GM04504 (cell line): Measurements from ENCODE around the gene CSTPP1.

Experiments
- DNase-seq: peaks from one replicate; pipeline ENCODE4 v3.0.0-alpha.2; 2012; ENCODE audit warnings: low read depth

Gene CSTPP1

DNA sequence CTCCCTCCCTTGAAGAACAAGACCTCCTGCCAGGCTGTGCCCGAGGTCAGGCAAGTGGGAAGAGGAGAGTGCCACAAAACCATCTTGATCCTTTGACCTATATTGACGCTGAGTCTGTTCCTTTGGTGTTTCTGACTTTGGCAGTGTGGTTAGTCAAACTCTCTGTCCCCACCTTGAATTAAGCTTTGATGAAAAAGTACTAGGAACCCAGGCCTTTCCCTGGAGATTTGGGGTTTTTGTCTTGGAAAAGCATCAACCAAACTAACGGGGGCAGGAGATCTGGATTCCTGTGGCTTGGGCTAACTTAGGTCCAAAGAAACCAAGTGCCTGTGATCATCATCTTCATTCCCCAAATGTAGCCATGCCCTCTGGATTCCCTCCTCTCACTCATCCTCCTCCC is 199.8 kb downstream of the CSTPP1 start:
- no peak for DNase-seq

DNA sequence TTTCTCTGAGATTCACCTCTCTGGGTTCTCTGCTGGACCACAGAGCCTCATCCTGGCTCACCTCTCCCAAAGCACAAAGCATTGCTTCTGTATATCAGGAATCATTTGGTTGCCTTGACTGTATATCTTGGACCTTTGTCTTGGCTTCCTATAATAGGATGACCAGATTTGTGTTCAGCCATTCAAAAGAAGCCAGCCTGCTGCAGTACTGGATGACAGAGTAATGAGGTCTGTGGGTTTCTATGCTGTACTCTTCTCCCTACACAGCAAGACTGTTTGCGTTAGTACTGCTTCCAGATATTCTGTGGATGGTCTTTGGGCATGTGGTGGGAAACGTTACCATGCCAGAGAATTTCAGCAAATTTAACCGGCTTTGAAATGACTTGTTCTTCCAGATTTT is 200.4 kb downstream of the CSTPP1 start:
- no peak for DNase-seq

DNA sequence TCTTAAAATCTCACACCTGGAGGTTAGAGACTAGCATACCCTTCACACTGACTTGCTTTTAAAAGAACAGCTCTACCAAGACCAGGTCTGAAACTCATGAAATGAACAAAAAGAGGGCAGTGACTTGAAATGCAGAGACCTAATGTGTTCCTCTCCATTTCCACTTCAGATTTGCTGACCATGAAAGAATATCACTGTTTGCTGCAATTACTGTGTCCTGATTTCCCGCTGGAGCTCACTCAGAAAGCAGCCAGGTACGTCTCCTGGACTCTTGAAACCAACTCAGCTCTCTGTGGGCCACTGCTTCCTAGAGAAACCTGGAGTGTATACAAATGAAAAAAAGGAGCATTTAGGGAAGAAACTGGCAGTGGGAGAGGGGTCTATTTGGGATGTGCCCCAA is 200.9 kb downstream of the CSTPP1 start:
- no peak for DNase-seq

DNA sequence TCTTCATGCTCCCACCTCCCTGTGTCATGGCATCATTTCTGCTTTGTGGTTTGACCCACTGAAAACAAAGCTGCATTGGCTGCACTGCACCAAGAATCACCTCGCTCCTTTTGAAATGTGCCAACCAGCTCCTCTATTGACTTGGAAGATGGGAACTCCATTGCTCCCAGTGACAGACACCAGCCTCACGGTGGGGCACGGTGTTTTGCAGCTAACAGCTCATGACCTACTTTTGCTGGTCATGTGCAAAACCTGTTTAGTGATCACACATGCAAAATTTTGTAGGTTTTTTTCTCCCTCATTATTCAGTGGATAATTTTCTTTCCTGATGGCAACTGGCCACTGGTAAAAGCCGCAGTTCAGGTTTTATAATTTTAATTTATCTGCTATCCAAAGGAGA is 203.3 kb downstream of the CSTPP1 start:
- DNase-seq, result no peak

DNA sequence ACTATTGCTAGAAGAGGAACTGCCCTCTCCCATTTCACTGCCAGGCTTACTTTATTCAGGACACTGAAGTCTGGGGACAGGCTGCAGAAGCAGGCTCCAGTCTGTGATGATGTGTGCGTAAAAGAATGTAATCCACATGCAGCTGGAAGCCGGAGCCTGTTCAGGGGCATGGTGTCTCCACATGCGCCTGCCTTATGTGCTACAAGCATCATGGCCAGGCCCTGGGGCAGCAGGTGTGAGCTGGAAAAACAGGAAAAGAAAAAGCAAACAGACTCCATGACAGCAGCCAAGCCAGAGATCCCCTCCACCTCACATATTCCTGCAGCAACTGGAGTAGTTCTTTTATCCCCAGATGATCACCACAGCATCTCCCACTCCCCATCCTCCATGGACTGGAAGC is 206.8 kb downstream of the CSTPP1 start:
- DNase-seq, result peak; percentile 91

DNA sequence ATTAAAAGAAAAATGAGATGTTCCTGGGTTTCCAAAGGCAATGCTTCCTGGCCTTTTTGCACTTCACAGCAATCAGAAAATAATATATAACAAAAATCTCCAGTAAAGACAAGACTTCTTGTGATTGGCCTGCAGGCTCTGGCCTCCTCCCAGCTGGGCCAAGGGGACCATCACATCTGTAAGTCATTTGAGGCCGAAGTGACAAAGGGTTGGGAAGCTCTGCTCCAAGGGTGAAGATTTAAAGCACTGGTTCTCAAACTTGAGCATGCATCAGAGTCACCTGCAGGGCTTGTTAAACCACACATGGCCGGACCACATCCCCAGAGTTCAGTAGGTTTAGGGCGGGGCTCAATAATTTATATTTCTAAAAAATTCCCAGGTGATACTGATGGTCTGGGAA is 208.0 kb downstream of the CSTPP1 start:
- DNase-seq, result peak; percentile 17

DNA sequence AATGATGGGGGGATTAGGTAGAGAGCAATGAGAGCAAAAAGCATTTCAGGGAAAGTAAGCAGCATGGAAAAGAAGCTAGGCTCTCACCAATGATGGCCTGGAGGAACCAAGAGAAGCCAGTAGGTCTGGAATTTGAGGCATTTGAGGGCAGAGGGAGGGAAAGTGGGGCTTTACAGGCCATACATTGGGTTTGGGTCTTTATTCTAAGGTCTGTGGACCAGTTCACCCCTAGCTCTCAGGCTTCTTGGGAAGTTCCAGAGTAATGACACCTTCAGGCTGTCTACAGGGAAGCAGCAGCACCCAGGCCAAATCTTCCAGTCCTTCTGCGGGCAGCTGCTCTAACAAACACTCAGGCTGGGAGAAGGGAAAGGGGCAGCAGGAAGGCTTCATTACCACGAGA is 210.7 kb downstream of the CSTPP1 start:
- no peak for DNase-seq

DNA sequence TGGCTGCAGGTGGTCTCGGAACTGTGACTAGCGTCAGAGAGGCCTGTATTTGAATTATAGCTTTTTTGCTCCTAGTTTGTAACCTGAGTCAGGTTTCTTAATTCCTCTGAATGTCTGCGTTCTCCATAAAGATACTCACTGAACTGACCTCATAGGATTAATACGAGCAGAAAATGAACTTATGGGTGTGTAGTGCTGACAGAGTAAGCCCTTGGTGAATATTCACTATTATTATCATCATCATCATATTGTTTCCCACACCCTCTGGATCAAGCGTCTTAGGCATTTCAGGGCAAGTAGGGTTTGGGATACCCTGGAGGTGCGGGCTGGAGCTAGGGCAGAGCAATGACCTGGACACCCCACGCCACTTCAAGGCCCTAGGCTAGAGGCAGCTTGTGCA is 211.1 kb downstream of the CSTPP1 start:
- DNase-seq, result no peak

DNA sequence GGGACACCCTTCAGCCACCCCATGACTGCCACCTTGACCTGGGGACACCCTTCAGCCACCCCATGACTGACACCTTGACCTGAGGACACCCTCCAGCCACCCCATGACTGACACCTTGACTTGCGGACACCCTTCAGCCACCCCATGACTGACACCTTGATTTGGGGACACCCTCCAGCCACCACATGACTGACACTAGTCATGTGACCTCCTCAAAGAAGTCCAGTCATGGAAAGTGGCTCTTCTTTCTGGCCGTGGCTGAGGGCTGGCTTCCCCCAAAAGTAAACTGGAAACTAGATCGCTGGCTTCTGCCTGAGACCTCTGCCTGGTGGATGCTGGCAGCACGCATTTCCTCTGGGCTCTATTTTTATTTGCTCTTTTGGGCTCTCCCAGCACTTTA is 211.7 kb downstream of the CSTPP1 start:
- DNase-seq, result no peak

DNA sequence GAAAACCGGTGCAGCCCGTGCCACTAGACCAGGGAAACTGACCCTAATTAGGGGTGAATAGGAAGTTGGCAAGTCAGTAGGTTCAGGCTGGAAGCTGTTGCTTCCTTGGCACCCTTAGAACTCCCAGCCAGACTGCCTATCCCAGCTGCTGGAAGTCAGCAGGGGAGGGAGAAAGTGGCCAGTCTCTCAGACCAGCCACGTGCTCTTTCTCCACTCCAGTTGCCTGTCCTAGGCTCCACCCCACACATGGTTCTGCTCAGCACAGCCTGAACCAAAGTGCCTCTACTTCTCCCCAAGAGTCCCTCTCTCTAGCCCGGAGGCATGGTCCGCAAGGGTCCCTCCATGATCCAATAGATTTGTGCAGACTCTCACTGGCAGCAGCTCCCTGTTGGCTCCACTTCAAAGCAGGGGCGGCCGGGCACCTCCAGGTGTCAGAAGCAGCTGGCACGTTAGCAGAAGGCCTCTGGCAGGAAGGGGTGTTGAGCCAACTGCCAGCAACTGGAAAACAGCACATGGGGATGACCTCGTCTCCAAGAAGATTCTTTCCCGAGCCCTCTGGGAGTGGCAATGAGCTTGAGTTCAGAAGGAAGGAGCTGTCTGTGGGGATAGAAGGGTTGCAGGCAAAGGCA is 212.5 kb downstream of the CSTPP1 start:
- DNase-seq, result peak; percentile 28

DNA sequence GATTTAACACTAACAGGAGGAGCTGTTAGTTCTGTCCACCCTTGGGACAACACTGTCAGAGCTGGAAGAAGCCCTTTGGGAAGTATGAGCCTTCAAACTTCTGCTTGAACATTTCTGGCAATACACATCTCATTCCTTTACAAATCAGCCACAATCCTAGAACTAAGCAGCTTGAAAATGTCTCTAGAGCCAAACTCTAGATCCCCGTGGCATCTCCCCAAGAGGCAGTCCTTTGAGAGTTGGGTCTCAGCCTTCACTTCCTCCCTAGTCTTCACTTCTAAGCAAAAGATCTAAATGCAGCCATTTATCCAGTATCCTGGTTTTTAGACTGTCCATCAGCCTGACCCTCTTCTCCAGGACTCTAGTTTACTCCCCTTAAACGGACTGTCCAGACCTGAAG is 213.2 kb downstream of the CSTPP1 start:
- DNase-seq, result no peak

DNA sequence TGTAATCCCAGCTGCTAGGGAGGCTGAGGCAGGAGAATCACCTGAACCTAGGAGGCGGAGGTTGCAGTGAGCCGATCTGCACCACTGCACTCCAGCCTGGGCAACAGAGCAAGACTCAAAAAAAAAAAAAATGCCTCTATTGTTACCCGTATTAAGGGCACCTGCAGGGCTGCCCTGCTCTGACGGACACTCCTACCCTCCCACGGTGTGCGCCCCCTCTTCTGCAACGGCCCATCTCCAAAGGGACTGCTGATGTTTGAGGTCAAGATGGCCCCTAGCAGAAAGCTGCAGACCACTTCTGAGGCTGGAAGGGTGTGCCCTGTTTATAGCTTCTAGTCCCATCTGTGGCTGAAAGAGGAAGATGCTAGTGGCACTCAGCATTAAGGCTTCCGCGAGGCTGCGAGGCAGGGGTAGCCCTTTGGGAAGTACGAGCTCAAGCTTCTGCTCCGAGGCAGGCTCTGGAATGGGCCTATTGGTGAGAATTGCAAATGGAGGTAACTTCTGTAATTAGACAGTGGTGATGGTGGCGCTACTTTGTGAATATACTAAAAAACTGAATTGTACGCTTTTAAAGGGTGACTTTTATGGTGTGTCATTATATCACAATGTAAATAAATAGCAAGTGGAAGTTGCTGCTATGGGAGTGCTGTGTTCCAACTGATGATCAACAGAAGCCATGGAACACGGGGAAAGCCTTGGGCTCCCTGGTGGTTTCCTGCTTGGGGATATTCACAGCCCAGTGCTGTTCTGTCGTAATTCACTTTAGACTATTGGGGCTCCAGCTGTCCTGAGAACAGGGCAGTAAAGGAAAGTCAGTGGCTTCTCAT is 215.8 kb downstream of the CSTPP1 start:
- no peak for DNase-seq

DNA sequence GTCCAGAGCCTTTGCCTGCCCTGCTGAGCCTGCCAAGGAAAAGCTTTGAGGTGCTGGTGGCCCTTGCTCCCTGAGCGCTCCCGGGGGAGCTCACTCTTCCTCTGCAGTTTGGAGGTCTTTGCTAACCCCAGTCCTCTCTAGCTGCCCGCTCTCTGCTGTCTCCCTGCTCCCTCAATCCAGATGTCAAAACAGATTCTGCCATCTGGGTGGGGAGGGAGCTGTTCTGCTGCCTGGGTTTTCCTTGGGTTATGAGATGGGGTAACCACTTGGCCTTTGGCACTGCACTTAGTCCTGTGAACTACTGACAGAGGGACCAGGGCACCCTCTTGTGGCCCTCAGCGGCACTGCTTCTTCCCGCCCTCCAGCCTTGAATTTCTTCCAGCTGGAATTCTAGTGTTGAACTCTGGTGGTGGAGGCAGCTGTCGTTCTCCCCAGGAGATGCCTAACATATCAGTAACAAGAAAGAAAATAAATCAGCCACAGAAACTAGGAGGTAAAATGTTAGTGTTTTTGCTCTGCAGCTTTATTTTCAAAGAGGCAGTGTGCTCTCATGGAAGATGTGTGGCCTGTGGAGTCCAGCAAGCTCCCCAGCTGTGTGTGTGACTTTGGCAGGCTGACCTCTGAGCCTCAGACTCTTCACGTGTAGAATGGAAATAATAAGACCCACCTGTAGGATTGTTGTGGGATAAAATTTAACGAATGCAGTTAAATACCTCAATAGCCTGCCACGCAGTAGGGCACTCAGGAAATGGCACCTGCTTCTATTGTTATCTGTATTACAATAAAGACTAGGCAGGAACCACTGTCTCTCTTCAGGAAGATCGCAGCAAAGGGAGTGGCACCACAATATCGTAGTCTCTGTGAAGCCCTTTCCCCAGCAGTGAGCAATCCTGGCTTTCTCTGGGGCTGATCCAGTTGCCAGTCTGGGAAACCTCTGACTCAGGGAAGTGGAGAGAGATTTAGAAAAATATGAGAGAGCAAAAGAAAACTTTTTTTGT is 216.7 kb downstream of the CSTPP1 start:
- DNase-seq, result peak; percentile 66

DNA sequence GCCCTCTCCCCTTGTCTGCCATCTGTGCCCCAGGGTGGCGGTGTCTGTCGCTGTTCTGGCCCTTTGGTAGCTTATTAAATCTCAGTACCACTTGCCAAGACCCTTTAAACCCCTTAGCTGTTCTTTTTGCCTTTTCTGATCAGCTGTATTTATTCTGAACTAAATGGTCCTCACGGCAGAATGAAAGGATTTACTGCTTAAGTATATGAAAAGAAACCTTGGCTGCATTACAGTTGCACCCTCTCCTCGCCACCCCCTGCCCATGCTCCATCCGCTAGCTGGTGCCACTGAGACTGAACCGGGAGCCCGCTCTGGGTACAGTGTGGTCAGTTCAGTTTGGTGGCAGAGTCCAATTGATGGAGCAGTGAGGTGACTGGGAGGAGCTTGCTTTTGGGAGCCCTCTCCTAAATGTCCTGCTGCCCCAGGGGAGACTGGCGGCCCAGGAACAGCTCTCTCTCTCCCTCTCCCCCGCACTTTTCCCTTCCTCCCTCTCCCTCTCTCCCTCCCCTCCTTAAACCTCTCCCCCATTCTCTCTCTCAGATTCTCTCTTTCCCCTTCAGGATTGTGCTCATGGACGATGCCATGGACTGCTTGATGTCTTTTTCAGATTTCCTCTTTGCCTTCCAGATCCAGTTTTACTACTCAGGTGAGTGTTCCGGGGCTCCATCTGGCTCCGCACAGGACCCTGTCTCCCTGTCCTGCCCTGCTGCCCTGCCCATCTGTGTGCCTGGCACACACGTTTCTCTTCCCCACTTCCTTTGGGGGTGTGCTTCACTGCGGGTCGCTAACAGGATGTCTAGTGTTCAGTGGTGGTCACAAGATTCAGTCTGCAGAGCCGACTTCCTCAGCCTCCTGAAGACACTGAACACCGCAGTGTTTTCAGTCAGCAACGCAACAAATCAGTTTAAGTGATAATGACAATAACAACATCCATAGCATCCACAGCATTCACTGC is 218.3 kb downstream of the CSTPP1 start:
- DNase-seq, result no peak

DNA sequence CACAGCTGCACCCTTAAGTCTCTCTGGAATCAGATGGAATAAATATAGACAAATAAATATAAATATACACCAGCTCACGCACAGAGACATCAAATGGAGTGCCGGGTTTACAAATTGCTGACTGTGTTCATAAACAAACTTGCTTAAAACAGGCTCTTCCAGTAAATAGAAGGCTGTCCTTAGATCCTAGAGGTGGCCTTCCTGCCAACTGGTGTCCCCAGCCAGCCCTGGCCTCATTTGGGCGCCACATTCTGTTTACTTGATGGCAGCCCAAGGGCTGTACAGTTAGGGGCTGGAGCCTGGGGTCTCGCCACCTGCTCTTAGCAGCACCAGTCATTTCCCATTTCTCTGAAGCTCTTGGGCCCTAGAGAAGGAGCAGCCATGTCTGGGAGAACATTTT is 219.3 kb downstream of the CSTPP1 start:
- DNase-seq, result no peak

DNA sequence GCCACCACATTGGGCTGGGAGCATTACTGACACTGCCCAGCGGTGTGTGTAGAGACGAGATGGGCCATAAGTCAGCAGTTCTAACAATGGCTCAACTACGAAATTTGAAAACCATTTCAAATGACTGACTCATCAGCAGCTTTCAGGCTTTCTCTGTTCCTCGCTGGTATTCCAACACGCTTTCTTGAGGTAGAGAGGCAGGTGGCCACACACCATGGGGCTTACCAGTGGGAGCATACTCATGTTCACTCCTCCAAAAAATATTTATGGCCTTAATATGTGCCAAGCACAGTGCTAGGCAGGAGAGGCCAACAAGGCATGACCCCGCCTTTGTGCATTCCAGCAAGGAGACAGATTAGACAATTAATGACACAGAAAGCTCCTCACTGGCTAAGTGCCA is 219.8 kb downstream of the CSTPP1 start:
- no peak for DNase-seq

DNA sequence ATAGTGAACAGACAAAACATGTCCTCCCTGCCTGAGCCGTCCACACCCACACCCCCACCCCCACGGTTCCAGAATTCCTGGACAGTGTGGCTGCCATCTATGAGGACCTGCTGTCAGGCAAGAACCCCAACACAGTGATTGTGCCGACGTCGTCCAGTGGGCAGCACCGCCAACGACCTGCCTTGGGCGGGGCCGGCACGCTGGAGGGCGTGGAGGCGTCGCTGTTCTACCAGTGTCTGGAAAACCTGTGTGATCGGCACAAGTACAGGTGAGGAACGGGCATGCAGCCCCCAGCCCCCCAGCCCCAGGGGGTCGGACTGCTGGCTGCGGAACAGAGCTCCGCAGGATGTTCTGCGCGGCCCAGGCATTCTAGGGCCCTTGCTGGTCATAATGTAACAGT is 220.4 kb downstream of the CSTPP1 start:
- no peak for DNase-seq

DNA sequence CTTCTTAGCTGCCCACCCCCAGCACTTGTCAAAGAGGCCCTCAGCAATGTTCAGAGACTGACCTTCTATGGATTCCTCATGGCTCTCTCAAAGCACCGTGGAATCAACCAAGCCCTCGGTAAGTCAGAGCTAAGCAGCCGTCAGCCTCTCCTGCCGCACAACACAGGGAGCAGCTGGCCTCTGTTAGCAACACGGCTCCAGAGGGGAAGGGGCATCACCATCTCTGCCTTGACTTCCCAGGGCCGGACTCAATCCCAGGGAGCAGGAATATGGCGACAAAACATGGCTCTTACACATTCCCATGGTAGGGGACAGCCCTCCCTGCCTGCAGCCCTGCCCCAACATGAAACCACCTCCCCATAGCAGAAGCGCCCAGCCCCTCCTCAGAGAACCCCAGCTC is 221.2 kb downstream of the CSTPP1 start:
- no peak for DNase-seq

DNA sequence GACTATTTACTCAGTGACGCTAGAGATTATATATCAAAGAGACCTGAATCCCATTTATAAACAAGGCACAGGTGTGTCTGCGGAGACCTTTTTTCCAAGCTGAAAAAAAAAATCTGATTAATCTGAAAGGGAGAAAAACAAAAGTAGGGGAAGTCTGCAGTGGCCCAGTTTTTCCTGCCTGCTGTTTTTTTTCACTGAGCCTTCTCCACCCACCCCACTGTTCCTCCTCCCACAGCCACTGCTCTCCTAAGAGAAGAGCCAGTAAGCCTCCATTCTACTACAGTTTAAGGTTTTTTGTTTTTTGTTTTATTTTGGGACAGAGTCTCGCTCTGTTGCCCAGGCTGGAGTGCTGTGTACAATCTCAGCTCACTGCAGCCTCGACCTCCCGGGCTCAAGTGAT is 221.7 kb downstream of the CSTPP1 start:
- DNase-seq, result no peak

DNA sequence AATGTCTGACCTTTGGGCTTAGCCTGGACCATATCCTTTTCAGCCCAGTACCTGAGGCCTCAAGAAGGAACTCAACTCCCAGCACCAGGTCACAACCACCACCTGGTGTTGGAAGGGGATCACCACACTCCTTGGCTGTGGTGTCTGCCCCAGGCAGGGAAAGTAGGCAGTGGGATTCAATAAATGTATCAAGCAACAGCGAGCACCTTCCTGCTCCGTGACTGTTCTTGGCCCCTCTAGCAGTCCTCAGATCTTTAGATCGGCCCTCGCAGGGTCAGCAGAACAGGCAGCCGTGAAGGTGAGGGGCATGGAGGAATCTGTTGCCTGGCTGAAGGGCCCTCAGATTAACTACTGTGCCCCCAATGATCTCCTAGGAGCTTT is 224.2 kb downstream of the CSTPP1 start:
- no peak for DNase-seq

DNA sequence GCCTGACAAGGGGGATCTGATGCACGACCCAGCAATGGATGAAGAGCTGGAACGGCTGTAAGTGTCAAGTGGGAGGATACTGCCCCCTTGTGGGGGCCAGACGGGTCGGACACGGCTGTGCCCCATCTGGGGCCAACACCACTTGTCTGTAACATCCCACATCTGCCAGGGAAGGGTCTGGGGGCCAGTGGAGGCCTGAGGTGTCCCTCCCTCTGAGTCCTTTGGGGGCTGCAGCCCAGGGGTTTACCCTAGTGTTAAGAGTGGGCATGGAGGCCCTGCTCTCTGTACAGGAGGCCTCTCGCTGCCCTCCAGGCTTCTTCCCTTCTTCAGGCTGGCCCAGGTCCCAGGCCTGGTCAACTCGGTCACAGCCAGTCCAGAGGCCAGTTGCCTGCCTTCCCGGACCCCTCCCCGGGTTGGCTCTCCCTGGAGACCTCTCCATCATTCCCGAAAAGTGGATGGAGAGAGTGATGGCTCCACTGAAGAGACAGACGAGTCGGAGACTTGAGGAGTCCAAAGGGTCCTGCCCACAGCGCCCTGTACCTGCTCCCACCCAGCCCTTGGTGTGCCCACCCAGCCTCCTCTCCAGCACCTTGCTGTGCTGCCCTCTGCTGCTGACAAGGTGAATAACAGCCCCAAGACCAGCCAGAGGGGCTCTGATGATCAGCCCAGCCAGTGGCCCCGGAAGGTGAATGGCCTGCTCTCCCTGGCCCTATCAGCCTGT is 224.7 kb downstream of the CSTPP1 start:
- DNase-seq, result peak; percentile 36
